HG02943 (cell line): ENCODE results near the gene CETP.
"Not testable (repeated sequence)": the region's sequence is repeated elsewhere in the genome, so short reads cannot be mapped to it uniquely, and the experiment has no call there.

Experiments used
- ATAC-seq: cut with Tn5 transposase; IDR thresholded peaks from one replicate; pipeline ENCODE4 v1.9.1; 2021; ENCODE audit warnings: mild to moderate bottlenecking, low read depth, moderate library complexity; ENCODE audit not compliant: unreplicated experiment

The CETP gene

DNA sequence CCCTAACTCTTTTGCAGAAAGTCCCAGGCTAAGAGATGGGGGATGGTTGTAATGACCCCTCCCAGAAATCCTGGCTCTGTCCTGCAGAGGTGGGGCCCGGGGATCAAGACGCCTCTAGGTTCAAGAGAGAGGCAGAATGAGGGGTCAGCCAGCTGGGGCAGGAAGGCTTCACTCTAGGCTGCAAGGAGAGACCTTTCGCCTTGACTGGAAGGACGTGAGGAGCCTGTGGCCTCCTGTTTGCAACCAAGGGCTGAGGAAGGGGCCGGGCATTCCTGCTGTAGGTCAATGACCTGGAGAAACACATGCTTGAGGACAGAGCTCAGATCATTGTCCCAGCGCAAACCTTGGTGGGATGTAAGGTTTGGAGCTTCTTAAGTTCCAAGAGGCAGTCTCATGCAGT is 8.7 kb upstream of the CETP start:
- ATAC-seq: no peak

DNA sequence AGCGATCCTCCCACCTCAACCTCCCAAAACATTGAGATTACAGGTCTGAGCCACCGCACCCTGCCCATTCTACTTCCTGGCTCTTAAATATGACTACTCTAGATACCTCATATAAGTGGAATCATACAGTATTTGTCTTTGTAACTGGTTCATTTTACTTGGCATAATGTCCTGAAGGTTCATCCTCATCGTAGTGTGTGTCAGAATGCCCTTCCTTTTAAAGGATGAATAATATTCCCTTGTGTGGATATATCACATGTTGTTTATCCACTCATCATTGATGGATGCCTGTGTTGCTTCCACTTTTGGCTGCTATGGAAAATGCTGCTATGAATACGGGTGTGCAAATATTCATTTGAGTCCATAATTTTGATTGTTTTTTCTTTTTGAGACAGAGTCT is 5.7 kb upstream of the CETP start:
- no peak for ATAC-seq

DNA sequence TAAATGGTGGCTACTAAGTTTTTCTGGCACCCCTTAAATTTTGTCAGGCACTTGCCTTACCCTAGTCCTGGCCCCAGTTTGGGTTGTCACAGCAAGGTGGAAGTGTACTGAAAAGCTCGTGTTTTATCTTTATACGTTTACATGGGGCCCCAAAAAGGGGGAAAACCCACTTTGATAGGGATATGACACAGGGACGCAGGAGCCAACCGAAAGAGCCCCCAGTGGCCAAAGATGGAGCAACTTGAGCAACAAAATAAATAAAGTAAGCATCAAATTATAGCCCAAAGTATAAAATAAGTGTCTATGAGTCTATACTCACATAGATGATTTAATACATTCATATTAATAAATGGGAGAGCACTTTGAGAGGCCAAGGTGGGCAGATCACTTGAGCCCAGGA is 5.0 kb upstream of the CETP start:
- no peak for ATAC-seq

DNA sequence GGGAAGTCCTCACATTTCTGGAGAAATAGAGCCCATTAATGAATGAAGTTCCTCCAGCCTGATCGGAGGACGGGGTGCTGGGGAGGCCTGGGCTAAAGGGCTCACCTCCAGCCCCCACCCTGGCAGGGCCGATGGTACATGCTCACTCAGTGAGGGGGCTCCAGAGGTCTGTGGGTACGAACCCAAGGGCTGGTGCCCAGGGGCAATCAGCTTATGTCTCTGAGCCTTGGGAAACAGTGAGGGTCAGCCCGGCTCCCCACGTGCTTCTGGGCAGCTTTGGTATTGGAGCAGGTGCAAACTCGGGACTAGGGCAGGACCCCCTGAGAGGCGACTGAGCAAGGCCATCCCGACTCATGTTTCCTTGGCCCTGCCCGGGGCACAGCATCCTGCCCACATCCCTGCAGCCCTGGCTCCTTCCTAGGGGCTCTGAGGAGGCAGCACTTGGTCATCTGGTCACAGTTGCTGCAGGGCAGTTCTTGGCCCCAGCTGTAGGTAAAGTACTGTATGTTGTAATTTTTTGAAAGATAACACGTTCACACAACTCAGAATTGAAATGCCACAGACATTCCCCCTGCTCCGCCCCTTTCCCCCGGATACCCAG is 969 bp upstream of the CETP start:
- ATAC-seq: no peak

DNA sequence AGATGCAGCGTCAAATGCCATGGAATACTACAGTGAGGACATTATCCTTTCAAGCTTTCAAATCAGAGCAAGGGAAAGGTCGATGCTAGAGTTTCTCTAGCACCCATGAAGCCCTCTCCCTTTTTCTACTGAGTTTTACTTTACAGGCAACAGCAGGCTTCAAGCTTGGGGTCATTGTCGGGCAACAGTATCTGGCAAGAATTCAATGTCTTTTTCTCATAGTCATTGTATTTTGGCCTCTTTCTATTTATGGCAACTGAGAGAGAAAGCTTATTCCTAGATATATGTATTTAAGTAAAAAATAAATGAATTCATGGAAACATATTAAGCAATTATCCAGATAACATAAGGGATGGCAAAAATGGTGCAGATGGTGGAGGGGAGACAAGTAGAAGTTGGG is 364 bp upstream of the CETP start:
- no peak for ATAC-seq

DNA sequence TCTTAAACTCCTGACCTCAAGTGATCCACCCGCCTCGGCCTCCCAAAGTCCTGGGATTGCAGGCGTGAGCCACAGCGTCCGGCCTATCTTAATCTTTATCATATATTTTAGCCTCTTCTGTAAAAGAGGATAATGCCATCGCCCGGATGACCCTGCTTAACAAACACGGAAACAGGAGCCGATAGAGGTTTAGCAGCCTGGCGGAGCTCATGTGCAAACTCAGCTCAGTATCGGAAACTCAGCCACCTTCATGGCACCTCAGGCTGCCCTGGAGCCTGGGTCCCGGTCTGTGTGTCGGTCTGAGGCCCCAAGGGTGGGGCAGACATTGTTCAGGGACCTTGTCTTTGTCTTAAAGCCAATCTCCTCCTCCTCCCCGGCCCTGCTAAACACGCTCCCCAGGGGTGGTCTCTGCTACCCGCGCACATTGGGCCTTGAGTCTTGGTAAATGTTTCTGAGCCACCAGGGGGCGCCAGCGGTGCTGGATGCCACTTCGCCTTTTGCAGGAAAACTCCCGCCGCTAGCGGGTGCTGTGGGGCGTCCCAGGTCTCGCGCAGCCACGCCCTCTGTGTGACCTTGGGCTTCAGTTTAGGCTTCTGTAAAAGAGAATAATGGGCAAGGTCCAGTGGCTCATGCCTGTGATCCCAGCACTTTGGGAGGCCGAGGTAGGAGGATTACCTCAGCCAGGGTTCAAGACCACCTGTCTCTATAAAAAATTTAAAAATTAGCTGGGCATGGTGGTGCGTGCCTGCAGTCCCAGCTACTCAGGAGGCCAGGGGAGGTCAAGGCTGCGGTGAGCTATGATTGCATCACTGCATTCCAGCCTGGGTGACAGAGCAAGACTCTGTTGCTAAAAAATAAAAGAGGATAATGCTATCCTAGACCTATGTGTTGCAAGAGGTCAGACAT is 2.7 kb downstream of the CETP start:
- no peak for ATAC-seq

DNA sequence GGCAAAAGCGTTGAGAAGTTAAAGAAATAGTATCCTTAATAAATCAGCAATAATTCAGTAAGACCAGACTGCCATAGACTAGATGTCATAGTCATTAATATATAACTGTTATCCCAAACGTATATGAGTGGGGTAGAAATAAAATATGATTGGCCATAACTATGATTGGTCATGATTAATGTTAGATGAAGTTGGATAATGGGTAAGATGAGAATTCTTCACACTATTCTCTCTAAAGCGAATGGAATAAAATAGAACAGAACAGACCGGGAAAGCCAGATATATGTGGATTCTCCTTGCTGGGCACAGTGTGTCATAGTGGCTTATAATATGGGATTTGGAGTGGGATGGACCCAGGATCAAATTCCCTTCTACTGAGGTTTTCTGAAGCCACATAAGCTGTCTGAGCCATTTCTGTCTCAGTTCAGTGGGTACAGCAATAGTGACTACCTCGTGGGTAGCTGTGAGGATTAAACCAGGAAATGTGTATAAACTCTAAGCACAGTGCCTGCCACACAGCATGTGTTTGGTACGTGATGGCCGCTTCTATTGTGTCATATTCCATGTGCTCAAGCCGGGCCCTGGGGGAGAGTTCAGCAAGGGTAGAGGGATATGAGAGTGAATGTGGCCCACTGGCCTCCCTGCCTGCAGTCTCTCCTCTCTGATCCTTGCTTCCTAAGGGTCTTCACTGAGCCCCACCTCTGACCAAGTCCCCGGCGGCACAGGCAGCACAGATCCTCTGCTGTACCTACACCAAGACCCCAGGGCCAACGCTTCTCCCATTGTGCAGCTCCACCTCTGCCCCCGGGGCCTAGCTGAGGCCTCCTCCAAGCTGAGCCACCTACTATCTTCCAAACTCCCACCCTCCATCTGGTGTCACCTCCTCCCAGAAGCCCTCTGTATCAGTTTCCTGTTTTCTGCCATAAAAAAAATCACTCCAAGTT is 3.7 kb downstream of the CETP start:
- no peak for ATAC-seq

DNA sequence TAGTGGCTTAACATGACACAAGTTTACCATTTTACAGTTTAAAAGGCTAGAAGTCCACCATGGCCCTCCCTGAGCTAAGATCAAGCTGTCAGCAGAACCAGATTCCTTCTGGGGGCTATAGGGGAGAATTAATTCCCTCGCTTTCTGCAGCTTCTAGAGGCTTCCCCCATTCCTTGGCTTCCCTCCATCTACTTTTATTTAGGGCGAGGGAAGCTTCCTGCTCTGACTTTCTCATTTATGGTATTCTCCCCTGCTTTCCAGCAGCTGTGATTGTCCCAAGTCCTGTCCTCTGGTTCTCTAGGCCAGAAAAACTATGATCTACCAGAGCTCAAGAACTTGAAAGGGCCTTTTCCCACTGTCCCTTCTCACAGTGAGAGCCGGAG is 4.3 kb downstream of the CETP start:
- ATAC-seq: no peak

DNA sequence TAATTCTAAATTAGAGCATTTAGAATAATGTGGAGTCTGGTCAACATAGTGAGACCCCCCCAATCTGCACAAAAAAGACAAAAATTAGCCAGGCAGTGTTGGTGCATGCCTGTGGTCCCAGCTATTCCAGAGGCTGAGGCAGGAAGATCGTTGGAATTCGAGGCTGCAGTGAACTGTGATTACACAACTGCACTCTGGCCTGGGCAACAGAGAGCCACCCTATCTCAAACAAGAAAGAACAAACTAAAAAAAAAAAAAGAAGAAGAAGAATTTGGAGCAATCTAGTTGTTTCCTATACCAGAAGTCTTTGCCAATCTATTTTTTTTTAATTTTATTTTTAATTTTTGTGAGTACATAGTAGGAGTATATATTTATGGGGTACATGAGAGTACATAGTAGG is 6.0 kb downstream of the CETP start:
- no peak for ATAC-seq

DNA sequence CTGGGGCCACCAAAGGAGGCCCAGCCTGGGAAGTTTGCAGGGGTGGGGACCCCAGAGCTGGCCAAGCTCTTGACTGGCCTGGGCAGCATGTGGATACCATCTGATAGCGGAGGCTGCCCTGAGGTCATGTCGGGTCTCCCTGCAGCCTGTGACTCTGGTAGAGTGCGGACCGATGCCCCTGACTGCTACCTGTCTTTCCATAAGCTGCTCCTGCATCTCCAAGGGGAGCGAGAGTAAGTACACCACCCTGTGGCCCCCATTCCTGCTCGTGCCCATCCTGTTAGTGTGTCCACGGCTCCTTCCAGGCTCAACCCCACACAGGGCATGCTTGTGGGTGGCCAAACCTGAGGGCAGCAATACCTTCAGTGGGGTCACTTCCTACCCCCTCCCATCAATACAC is 8.0 kb downstream of the CETP start:
- no peak for ATAC-seq

DNA sequence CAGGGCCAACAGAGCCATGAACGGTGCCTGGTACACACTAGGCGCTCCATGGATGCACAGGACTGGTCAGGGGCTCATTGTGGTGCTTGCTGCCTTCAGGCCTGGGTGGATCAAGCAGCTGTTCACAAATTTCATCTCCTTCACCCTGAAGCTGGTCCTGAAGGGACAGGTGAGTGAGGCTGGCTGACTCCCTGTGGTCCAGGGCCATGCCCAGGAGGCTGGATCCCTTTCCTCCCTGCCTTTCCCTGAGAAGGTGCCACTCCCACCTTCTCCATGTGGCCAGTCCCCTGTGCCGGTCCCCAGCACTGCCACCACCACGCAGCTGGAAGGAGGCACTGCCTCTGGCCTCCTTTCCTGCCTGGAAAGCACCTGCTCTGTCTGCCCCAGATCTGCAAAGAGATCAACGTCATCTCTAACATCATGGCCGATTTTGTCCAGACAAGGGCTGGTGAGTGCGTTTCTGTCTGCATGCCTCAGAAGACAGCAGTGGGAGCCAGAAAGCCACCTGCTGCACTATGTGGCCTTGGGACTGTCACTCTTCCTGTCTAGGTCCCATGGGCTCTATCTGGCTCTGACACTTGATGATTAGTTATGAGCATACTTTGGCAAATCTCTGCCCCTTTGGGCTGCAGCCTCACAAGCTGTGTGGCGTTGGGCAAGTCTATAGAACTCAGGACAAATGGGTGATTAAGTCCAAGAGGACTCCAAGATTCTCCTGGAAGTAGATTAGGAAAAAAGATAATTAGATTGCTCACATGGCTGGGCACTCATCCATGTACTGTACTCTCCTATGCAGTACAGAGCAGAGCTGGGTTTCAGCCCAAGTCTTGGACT is 9.4 kb downstream of the CETP start:
- ATAC-seq: peak; percentile 77

DNA sequence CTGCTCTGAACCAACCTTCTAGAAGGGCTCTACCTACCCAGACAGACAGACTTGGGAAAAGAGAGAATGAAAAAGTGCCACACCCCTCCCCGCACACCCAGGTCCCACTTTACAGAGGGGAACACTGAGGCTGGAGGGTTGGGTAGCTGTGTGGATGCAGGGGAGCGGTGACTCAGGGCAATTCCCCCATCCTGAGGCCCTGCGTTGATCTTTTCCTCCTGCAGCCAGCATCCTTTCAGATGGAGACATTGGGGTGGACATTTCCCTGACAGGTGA is 10.0 kb downstream of the CETP start:
- no peak for ATAC-seq

DNA sequence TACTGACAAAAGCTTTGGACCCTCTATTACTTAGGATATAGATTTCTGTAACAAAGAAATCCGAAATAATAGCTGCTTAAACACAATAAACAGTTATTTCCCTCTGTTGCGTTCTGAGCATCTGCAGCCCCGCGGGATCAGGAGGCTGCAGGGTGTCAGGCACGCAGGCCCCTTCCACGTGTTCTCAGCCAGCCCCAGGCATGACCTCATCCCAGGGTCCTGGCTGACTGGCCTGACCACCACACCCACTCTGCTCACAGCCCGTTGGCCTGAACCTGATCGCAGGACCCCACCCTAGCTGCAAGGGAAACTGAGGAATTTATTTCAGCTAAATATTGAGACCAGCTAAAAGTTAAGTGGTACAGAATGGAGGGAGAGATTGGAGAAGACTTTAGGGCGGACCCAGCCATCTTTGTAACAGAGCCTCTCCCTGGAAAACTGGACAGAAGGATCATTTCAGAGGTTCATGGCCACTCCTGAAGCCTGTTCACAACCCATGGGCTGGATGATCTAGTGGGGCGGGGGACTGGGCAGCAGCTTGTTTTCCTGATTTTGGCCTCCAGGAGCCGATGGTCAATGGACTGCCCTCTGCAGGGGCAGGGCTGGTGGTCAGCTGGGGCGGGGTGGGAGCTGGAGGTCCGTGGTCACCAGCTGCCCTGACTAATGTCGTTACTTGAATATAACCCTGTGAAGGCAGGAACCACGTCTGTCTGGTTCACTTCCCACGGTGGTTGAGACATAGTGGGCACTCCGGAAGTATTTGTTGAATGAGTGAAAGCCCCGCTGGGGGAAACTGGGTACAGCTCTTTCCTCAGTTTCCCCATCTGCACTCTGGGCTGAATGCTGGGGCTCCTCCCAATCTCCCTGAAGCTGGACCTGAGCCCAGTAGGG is 10.9 kb downstream of the CETP start:
- ATAC-seq: no peak

DNA sequence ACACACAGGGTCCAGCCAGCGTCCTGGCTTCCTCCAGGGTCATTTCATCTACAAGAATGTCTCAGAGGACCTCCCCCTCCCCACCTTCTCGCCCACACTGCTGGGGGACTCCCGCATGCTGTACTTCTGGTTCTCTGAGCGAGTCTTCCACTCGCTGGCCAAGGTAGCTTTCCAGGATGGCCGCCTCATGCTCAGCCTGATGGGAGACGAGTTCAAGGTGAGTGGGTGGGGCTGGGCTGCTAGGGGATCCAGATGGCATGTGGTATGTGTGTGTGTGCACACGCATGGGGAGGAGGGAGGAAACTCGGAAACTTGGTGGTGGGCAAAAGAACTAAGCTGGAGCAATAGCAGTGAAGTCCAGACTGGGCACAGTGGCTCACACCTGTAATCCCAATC is 11.5 kb downstream of the CETP start:
- ATAC-seq: no peak

DNA sequence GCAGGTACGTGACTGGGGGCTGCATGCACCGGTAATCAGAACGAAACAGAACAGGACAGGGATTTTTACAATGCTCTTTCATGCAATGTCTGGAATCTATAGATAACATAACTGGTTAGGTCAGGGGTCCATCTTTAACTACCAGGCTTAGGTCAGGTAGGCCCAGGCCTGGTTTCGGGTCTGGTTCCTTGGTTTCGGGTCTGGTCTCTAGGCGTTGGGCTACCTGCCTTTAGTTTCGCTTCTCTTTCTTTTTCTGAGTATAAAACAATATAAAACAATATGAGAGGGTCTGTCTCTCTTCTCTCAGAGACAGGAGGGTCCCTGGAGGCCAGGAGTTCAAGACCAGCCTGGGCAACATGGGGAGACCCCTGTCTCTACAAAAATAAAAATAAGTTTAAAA is 12.1 kb downstream of the CETP start:
- not testable (repeated sequence) for ATAC-seq

DNA sequence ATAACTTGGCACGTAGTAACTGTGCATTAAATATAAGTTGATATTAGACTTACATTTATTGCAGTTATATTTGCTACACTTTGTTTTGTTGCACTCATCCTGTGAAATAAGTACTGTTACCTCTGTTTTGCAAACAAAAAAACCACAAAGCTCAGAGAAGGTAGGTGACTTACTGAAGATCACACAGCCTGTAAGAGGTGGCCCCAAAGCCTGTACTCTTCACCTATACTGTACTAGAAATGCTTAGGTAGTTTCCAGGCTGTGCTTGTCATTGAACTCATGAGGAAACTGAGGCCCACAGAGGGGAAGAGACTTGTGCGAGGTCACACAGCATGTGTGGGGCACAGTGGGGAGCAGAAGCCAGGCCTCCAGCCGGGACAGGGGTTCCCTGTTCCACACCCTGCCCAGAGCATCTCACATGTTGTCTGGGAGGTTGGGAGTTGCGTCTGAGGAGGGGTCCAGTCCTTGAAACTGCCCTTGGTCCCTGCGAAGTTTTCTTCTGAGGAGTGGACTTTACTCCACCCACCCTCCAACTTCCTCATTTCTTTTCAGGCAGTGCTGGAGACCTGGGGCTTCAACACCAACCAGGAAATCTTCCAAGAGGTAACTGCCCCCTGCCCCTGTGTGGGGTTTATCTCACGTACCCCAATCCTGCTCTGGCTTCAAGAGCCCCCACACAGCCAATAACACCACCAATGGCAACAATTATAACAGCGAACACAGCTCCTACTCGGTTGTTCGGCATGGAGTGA is 13.0 kb downstream of the CETP start:
- no peak for ATAC-seq

DNA sequence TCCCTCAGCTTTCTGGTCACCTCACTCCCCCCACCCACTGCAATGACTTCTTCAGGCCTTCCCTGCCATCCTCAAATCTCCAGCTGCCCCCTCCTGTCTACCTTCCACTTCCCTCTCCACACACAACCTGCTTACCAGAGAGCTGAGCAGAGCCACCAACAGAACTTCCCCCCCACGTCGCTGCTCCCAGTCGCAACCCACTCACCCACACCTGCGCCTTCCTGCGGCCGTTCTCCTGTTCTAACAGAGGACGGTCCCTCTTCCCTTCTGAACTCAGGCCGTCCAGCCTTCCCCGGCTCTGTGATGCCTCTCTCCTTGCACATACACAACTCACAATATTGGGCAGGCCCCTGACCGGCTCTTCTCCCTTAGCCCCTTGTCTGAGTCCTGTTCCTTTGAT is 14.0 kb downstream of the CETP start:
- ATAC-seq: no peak

DNA sequence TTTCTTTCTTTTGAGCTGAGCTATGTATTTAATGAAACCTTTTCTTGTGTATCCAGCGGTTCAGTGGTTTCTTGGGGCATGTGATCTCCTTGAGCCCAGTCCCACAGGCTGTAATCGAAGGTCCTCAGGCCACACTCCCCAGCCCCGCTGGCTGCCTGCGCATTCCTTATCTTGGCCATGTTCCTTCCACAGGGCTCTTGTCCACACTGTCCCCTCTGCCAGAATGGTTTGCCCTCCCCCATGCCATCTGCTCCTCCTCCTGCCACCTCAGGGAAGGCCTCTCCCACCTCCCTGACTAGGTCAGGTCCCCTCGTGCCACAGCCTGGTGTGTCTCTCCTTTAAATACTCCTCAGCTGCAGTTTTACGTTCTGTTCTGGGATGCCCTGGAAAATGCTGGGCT is 15.5 kb downstream of the CETP start:
- no peak for ATAC-seq
